Measurements from ENCODE around the gene CCDC159. TPM values are rescaled to one million over a fixed set of nuclear protein-coding genes. Genes with fewer than 3 reads are reported as not detected.
"Not testable (repeated sequence)": the region's sequence is repeated elsewhere in the genome, so short reads cannot be mapped to it uniquely, and the experiment has no call there.

The CCDC159 gene
- total and polyA plus RNA-seq, 12 donors, result 13.0 to 79.9 (median 19.7) TPM

- H3K36me3 ChIP-seq, result peaks cover 0 to 13% (median 0%) of the 10 kb centered on the region in 9 donors
- no peak for DNase-seq
- H3K27me3 ChIP-seq, result peaks cover 0 to 5% (median 0%) of the 10 kb centered on the region in 7 donors
- H3K4me3 ChIP-seq, result no peak overlapping the region
- H3K4me1 ChIP-seq, result peaks cover 9 to 64% (median 48%) of the 10 kb centered on the region in 9 donors
- intact Hi-C loops (cut with DNase I), result loop anchor here in 3 of 10 donors (5.0 to 10.0 kb wide), 4 partner anchors 70 to 218 kb away; partner anchors contain the start of genes TSPAN16 (in 1 of the 3) and ZNF627 (in 1 of the 3)
- ATAC-seq, result no peak
- no peak for TF ChIP-seq CTCF (IDR thresholded peaks at IDR 0.05)
- peak overlapping the region in 4 of 10 donors; percentile 10 to 95 (median 68) for H3K27ac ChIP-seq
- no peaks in the 10 kb centered on the region for H3K9me3 ChIP-seq
Observed at GRCh38 chr19:11377237-11377636, 30.9 kb downstream of the CCDC159 start.

GRCh38 chr19:11377756-11378155, 31.4 kb downstream of the CCDC159 start:
- Histone ChIP-seq H3K4me3 (no peak overlapping the region), H3K9me3 (no peaks in the 10 kb centered on the region), H3K27ac (peak overlapping the region in 2 of 10 donors; percentile 10 to 94), H3K27me3 (peaks cover 0 to 11% (median 3%) of the 10 kb centered on the region in 7 donors), H3K36me3 (peaks cover 0 to 13% (median 0%) of the 10 kb centered on the region in 9 donors), H3K4me1 (peaks cover 9 to 69% (median 49%) of the 10 kb centered on the region in 9 donors)
- no peak for ATAC-seq
- intact Hi-C loops (cut with DNase I), result loop anchor here in 3 of 10 donors (5.0 to 10.0 kb wide), 4 partner anchors 70 to 217 kb away; partner anchors contain the start of genes TSPAN16 (in 1 of the 3) and ZNF627 (in 1 of the 3)
- DNase-seq, result no peak
- no peak for TF ChIP-seq CTCF (IDR thresholded peaks at IDR 0.05)
- whole genome bisulfite sequencing, 2 donors, result 95 to 97% methylated on average over 3 of the region's 3 CpGs

GRCh38 chr19:11378319-11379189, 32.2 kb downstream of the CCDC159 start:
- ATAC-seq, result no peak
- 48 to 58% methylated on average over 8 of the region's 8 CpGs for WGBS, 2 donors
- intact Hi-C loops (cut with DNase I), result loop anchor here in 3 of 10 donors (5.0 to 10.0 kb wide), 4 partner anchors 69 to 216 kb away; partner anchors contain the start of genes TSPAN16 (in 1 of the 3) and ZNF627 (in 1 of the 3)
- Histone ChIP-seq H3K27ac (peak overlapping the region in 2 of 10 donors; percentile 48 to 94), H3K4me3 (no peak overlapping the region), H3K9me3 (no peaks in the 10 kb centered on the region), H3K36me3 (peaks cover 0 to 13% (median 0%) of the 10 kb centered on the region in 9 donors), H3K4me1 (peaks cover 14 to 77% (median 57%) of the 10 kb centered on the region in 9 donors), H3K27me3 (peaks cover 0 to 17% (median 9%) of the 10 kb centered on the region in 7 donors)
- DNase-seq, result peak; percentile 43 to 56
- peak; percentile 5 to 64 (median 54) for TF ChIP-seq CTCF (IDR thresholded peaks at IDR 0.05)

- 91% methylated on average over 14 of the region's 14 CpGs for WGBS, 2 donors
- H3K9me3 ChIP-seq, H3K4me3 ChIP-seq, DNase-seq, ATAC-seq, H3K27ac ChIP-seq: not testable (repeated sequence)
- Histone ChIP-seq H3K36me3 (peaks cover 0 to 13% (median 0%) of the 10 kb centered on the region in 9 donors), H3K27me3 (peaks cover 0 to 24% (median 9%) of the 10 kb centered on the region in 7 donors), H3K4me1 (peaks cover 20 to 78% (median 58%) of the 10 kb centered on the region in 9 donors)
- intact Hi-C loops (cut with DNase I), result loop anchor here in 3 of 10 donors (5.0 to 10.0 kb wide), 4 partner anchors 68 to 215 kb away; partner anchors contain the start of genes TSPAN16 (in 1 of the 3) and ZNF627 (in 1 of the 3)
Observed at GRCh38 chr19:11379269-11379845, 33.0 kb downstream of the CCDC159 start.
